Glomerular visceral epithelial cell (primary cell): ENCODE results near the gene RIPPLY2.
"Not testable (repeated sequence)": the region's sequence is repeated elsewhere in the genome, so short reads cannot be mapped to it uniquely, and the experiment has no call there.

Experiments used
- DNase-seq: peaks from one replicate; pipeline ENCODE4 v3.0.0-alpha.2; 2016; ENCODE audit errors: extremely low spot score

RIPPLY2 gene

DNA sequence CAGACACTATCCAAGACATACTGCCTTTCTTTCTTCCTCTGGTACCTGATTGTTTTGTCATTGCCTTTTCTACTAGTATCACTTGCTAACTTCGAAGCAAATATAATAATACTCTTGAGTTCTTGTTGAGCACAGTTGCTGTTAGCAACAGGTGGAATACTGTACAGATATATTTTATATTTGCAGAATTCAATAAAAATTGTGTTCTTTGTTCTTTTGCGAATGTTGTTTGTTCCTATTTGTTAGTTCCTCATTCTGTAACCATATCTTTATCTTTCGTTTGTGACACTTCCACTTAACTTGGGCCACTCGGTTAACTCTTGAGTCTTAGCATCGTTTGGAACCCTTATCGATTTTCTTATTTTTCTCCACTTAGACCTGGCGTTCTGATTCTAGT, 7.2 kb downstream of the RIPPLY2 start:
- DNase-seq, result no peak

DNA sequence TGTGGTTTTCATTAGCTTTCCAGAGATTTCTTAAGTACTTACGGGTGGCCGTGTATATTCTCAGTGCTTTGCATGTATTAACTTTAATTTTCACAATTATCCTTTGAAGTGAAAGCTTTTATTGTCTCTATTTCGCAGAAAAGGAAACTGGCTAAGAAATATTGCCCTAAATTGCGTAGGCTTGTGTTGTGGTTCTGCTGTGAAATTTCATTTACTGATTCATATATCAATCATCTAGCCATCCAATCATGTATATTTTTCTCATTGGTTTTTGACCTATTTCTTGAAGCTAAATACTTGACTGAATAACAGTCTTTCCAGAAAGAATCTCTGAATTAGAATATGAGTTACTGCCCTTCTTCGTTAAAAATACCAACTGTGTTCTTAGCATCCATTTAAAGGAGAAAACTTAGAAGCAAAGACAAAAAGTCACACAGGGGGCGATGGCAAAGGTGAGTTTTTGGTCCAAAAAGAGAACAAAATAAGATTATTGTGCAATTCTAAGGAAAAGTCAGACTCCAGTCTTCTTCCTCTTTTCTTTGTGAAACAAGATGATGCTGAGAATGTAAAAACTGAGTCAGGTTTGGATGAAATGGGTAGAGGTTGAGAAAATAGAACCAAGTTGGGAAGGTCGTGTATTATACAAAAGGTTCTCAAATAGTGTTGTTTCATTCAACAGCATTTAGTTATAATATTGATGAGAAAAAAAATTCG, 7.8 kb downstream of the RIPPLY2 start:
- no peak for DNase-seq

DNA sequence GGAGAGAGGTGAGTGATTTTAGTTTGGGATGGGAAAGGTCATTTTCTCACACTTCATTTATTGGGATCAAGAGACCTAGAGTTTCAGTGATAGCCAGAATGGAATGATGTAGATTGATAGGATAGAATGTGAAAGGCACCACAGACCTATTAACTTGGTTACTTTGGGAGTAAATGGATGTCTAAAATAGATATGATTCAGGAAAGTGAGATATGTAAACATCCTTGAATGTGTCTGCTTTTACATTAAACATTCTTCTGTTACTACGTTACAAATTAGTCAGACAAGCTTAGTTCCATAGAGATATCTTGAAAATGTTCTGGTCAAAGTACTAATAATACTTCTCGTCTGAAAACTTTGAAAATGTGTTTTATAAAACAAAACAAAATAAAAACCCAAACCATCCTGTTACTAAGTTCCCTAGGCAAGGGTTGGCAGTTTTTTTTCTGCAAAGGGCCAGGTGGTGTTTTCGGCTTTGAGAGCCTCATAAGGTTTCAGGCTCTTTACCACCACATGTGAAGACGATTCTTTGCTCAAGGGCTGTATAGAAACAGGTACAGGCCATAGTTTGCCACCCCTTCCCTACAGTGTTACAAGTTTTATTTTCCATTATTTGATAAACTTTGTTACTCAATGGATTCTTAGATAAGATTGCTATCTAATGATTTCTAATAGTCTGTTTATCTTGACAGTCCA, 9.8 kb downstream of the RIPPLY2 start:
- DNase-seq, result no peak

DNA sequence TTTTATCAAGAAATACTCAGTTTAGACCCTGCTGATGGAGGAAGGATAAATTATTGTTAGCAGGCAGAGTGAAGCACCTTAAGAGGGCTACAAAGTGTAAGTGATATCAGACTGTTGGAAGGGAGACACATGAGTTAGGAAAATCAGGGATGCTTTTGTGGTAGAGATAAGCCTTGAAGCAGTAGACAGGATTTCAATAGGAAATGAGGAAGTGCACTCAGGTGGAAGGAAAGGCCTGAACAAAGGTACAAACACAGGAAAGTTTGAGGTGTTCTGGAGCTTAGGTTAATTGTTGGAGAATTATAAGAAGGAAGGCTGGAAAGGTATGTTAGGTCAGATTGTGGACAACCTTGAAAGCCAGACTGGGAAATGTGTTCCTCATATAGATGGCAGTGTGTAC, 13.9 kb downstream of the RIPPLY2 start:
- no peak for DNase-seq

DNA sequence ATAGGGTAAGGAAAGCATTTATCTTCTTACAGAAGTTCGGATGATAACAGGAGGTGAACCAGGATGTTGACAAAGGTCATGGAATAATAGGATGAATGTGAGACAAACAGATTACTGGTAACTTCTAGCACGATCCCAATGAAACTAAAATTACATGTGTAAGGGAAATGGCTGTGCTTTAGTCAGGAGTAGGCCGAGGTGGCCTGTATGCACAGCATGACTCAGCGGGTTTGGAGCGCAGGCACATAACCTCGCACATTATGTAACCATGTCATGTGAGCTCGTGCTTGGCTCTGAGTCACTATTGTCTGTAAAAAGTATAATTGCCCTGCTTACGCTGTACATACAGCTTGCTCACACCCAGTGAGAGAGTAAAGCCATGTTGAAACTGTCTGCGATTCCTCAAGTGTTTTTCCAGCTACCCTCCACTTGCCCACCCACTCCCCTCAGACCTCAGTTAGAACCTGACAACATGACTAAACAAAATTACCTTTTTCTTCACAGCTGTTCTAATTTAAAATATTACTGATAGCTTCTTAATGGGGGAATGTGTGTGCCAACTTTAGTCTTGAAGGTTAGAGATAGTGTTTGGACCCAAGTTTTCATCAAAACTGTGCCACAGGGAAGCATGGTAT, 14.5 kb downstream of the RIPPLY2 start:
- peak; percentile 85 for DNase-seq

DNA sequence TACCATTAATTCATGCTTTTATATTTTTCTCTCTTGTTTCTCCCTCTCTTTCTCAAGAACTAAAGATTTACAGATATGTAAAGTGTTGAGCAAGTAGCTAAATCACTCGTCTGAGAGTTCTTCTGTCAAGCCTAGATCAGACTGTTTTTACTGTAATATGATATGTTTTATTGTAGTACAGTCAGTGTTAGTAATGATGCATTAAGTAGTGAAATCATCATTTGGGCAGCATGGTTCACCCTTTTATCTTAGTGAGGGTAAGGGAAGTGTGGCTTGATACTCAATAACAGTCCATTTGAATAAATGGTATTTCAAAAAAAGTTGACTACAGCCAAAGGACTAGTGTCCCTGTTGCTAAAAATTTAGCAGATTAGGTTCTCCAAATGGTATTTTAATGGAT, 15.5 kb downstream of the RIPPLY2 start:
- peak; percentile 32 for DNase-seq

DNA sequence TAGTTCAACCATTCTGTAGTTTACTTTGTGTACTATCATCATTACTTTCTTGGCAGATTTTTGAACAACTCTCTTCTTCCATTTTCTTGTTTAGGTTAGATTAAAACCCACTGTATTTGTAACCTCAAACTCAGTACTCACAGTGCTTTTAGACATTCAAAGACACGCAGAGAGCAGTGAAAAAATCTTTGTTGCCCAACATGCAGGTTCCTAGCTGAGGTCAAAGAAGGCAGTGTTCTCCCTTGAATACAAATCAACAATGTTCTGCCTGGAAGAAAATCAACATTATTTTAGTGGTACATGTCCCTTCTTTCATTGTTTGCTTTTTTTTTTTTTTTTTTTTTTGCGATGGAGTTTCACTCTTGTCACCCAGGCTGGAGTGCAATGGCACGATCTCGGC, 17.5 kb downstream of the RIPPLY2 start:
- no peak for DNase-seq

DNA sequence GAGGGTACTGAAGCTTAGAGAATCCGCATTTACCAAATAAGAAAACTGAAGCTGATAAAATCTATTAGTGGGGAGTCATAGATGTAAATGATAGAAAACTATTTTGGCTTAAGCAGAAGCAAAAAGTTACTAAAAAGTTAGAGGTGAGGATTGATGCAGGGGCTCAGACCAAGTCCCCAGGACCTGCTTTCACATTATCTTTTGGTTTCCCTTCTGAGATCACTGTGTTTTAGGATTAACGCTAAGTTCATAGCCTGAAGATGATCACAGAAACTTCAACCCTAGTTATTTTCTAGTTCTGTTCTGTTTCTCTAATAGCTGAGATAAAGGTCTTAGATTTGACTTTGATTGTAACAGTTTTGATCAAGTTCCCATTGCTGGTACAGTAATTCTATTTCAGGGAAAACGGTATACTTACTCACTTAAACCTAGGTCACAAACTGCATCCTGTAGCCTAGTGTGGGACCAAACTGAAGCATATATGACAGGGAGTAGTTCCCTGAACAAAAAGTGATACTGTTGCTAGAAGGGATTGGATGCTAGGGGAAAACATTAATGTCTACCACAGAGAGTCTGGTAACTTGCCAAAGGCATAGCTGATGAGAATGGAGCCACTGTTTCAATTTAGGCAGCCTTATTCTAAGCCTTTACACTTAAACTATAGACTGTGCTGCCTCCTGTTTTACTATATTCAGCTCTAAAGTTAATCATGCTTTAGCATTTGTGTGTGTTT, 19.4 kb downstream of the RIPPLY2 start:
- no peak for DNase-seq

DNA sequence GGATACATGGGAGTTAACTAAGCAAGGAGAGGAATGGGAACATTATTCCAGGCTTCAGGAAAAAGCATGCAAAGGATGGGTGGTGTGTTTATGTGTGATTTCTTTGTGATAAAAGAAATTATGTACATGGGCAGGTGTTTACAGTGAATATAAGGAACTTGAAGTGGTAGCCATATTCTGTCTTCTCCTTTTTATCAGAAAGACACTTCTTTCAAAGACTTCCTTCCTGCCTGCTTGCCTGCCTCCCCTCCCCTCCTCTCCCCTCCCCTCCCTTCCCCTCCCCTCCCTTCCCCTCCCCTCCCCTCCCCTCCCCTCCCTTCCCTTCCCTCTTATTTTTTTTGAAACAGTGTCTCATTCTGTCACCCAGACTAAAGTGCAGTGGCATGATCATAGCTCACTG, 20.7 kb downstream of the RIPPLY2 start:
- DNase-seq, result no peak

DNA sequence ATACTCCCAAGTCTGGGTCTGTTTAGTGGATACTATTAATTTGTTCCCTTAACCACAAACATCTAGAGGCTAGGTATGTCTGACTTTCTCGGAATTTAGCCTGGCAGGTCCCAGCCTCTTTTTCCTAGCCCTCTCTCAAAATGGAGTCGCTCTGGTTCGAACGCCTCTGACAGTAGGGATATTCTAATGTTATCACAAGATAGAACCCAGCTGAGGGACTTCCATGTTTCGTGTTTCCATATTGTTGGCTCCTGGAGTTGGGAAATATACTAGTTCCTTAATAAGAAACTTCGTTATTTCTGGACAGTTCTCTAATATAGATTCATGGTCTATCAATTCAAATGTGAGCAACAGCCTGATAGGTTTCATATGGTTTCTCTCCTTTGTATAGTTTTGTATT, 22.7 kb downstream of the RIPPLY2 start:
- DNase-seq, result no peak

DNA sequence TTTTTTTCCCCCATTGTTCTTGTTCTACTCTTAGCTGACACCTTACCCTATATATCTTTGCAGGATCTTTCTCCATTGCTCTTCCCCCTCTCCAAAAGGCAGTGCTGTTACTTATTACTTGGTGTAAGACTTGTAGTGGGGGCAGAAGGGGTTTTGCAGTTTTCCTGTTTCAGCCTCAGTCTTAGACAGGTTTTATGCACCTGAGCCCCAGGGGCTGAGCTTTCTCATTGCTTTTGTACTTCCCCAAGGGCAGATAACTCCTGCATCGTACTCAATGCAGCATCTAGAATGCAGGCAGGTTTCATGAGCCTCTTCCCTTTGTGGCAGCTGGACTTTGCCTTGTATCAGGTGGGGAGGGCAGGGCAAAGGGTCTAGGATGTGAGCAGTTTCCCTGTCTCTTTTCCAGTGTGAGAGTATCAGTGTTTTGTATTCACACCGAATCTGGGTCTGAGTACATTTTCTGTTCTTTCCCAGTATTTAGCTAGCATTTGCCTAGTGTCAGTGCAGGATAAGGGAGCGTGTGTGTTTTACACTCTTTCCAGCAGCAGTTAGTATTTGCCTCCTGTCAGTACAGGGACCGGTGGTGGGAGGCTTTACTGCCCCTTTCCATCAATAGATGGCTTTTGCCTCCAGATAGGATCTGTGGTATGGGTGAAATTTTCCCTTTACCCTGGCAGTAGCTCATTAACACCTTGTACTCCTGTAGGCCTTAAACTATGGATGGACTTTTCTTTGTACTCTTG, 25.9 kb downstream of the RIPPLY2 start:
- DNase-seq, result no peak

DNA sequence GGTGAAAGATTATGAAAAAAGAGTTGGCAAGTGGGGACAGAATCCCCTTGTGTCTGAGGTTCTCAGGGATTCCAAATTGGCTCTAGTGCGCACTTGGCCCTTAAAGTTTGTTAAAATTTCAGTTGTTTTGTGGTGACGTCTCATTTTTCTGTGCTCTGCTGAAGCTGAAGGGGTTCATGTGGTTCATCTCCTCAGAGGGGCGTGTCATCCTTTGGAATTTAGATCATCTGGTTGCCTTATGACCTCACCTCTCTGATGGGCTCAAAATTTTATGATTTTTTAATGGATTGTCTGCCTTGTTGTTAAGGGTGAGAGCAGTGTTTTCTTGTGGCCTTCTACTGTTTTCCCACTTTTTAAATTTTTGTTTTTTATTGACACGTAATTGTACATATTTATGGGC, 26.6 kb downstream of the RIPPLY2 start:
- DNase-seq, result peak; percentile 6

DNA sequence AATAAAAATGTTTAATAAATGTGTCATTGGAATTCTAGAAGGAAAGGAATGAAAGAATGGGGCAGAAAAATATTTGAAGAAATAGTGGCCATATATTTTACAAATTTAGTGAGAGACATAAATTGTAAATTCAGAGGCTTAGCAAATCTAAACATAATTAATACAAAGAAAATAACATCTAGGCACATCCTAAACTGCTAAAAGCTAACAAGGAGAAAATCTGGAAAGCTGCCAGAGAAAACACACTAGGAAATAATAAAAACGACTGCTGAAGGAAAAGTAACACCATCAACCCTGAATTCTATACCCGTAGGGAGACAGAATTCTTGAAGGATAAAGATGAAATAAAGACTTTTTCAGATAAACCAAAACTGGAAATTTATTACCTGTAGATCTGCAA, 30.1 kb downstream of the RIPPLY2 start:
- DNase-seq, result no peak

DNA sequence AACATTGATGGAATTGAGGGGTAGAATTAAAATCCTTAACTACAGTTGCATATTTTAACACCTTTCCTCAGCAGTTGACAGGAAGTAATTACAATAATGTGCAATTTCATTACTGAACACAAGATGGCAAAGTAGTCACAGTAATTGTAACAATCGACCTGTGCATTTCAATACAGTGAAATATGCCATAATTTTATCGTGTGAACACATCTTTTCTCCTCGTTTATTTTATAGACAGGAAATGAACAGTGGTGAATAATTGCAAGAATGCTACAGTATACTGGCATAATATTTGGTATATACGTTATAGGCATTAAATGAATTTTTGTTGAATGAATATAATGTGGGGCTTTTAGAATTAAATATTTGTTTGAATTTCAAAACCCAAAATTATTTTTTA, 31.4 kb downstream of the RIPPLY2 start:
- peak; percentile 49 for DNase-seq

DNA sequence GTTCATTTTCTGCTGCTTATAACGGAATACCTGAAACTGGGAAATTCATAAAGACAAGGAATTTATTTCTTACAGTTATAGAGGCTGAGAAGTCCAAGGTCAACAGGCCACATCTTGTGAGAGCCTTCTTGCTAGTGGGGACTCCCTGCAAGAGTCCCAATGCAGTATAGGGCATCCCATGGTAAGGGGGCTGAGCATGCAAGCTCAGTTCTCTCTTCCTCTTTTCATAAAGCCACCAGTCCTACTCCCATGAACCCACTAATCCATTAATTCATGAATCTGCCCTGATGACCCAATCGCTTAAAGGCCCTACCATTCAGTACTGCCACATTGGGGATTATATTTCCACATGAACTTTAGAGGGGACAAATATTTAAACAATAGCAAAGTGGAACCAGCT, 32.8 kb downstream of the RIPPLY2 start:
- DNase-seq, result no peak

DNA sequence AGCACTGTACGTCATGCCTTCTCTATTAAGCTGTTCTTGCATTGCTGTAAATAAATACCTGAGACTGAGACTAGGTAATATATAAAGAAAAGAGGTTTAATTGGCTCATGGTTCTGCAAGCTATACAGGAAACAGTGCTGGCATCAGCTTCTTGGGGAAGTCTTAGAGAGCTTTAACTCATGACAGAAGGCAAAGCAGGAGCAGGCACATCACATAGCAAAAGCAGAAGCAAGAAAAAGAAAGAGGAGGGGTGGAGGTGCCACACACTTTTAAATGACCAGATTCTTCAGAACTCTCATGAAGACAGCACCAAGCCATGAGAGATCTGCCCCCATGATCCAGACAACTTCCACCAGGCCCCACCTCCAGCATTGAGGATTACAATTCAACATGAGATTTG, 36.5 kb downstream of the RIPPLY2 start:
- DNase-seq, result no peak

DNA sequence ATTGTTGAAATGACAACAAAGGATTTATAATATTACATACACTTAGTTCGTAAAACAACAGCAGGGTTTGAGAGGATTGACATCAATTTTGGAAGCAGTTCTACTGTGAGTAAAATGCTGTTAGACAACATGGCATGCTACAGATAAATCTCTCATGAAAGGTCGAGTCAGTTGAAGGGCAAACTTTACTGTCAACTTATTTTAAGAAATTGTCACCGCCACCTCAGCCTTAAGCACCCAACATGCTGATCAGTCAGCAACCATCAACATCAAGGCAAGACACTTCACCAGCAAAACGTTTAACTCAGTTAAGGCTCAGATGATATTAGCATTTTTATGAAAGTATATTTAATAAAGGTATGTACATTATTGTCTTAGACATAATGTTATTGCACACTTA, 37.4 kb downstream of the RIPPLY2 start:
- no peak for DNase-seq

DNA sequence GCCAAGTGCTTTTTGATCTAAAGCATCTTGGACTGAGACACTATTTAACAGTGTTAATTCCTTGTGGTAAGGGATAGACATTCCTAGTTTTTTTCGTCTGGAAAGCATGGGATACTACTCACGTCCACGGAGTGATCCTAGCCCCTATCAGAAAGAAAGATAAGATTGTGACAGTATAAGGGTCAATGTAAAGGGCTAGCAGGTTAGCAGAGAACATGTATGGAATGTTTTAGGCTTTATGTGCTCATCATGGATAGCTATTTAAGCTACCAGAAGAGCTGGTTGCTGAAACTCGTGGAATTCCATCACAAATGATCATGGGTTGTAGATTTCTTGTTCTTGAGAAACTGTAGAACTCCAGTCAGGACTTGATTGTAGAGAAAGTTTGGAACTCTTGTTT, 38.4 kb downstream of the RIPPLY2 start:
- DNase-seq, result no peak

DNA sequence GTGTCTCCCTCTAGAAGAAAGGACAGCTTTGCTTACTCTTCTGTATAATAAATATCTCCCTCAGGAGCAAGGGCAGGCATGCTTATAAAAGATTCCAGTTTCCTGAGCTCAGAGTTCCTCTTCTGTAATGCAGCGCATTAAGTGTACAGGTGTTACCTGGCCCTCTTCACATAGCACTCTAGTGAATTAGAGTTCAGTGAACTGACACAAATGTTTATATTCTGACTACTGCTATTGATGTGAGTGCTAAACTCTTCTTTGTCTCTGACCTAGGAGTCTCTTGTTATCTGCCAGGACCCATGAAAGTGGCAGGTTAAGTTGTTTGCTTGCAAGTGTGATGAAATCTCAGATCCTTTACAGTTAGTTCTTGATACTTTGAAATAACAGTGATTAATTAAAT, 39.9 kb downstream of the RIPPLY2 start:
- DNase-seq, result no peak

DNA sequence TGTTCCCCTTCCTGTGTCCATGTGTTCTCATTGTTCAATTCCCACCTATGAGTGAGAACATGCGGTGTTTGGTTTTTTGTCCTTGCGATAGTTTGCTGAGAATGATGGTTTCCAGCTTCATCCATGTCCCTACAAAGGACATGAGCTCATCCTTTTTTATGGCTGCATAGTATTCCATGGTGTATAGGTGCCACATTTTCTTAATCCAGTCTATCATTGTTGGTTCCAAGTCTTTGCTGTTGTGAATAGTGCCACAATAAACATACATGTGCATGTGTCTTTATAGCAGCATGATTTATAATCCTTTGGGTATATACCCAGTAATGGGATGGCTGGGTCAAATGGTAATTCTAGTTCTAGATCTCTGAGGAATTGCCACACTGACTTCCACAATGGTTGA, 43.9 kb downstream of the RIPPLY2 start:
- not testable (repeated sequence) for DNase-seq

DNA sequence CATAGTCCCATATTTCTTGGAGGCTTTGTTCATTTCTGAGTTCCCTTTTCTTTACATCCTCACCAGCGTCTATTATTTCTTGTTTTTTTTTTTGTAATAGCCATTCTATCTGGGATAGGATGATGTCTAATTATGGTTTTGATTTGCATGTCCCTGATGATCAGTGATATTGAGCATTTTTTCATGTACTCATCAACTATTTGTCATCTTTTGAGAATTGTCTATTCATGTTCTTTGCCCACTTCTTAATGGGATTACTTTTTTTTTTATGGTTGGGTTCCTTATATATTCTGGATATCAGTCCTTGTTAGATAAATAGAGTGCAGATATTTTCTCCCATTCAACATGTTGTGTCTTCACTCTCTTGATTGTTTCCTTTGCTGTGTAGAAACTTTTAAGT, 48.5 kb downstream of the RIPPLY2 start:
- no peak for DNase-seq

DNA sequence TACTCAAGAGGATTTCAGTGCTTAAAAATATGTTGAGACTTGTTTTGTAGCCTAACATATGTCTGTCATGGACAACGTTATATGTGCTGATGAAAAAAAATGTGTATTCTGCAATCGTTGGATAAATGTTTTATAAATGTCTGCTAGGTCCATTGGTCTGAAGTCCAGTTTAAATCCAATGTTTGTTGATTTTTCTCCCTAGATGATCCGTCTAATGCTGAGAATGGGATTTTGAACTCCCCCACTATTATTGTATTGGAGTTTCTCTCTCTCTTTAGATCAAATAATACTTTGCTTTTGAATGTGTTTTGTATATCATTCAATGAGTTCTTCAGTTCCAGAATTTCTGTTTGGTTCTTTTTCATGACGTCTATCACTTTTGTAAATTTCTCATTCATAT, 51.2 kb downstream of the RIPPLY2 start:
- no peak for DNase-seq
